Activated CD8-positive, alpha-beta memory T cell treated with anti-CD3 and anti-CD28 coated beads, Interleukin-2, amount 10 ng/mL, durations not matched to agents 7 days and 5 days (primary cell): ENCODE data around the gene SERPINA6. TPM values are rescaled to one million over a fixed set of nuclear protein-coding genes. Genes with fewer than 3 reads are reported as not detected.

Experiments used
- ATAC-seq: fragments of 150-1000 bp; cut with Tn5 transposase; one replicate; pipeline ENCODE4 v1.10.0; 2021; ENCODE audit warnings: moderate library complexity
- CTCF ChIA-PET: fragments of 350-600 bp; sonication (Branson Sonifier 250); formaldehyde crosslinking; loops from one replicate; lab custom pipeline; 2021; ENCODE audit warnings: antibody characterized with exemption; lab: Charles Lee
- DNase-seq: peaks from one replicate; pipeline ENCODE4 v3.0.0-alpha.2; 2020
- H3K27ac Mint-ChIP-seq: one replicate; pipeline ENCODE4 v1.8.0; 2021; ENCODE audit warnings: mild to moderate bottlenecking, mixed read lengths
- H3K27me3 Mint-ChIP-seq: one replicate; pipeline ENCODE4 v1.8.0; 2021; ENCODE audit warnings: mixed read lengths
- H3K36me3 Mint-ChIP-seq: one replicate; pipeline ENCODE4 v1.8.0; 2021; ENCODE audit warnings: mild to moderate bottlenecking, mixed read lengths
- H3K4me1 Mint-ChIP-seq: one replicate; pipeline ENCODE4 v1.8.0; 2021; ENCODE audit warnings: mixed read lengths
- H3K4me3 Mint-ChIP-seq: one replicate; pipeline ENCODE4 v1.8.0; 2021; ENCODE audit warnings: mild to moderate bottlenecking, moderate library complexity, mixed read lengths
- H3K9me3 Mint-ChIP-seq: one replicate; pipeline ENCODE4 v1.8.0; 2022; ENCODE audit warnings: low read depth, mixed read lengths
- total RNA-seq, 2 experiments: library from RNA; stranded (reverse); gene quantifications; one replicate each; pipeline ENCODE4 v1.2.3, GENCODE V29; 2021

The SERPINA6 gene
- total RNA-seq, 2 experiments from 2014 or later: not detected

GRCh38 chr14:94344389-94344788 is 21.3 kb upstream of the SERPINA6 start:
- CTCF ChIA-PET: no interaction called here
- ATAC-seq (no peak), DNase-seq (no peak)
- Mint-ChIP-seq H3K27me3 (no peaks in the 10 kb centered on the region), H3K9me3 (no peaks in the 10 kb centered on the region), H3K4me3 (no peak overlapping the region), H3K27ac (no peak overlapping the region), H3K36me3 (peaks cover 4% of the 10 kb centered on the region), H3K4me1 (peaks cover 9% of the 10 kb centered on the region)

GRCh38 chr14:94343238-94344005 is 20.3 kb upstream of the SERPINA6 start:
- ATAC-seq: no peak
- H3K9me3 Mint-ChIP-seq: no peaks in the 10 kb centered on the region
- peaks cover 4% of the 10 kb centered on the region for H3K36me3 Mint-ChIP-seq
- no peak overlapping the region for H3K4me3 Mint-ChIP-seq
- no peak overlapping the region for H3K27ac Mint-ChIP-seq
- H3K4me1 Mint-ChIP-seq: peaks cover 9% of the 10 kb centered on the region
- DNase-seq: no peak
- H3K27me3 Mint-ChIP-seq: no peaks in the 10 kb centered on the region
- CTCF ChIA-PET: no interaction called here

GRCh38 chr14:94342334-94342934 is 19.3 kb upstream of the SERPINA6 start:
- Mint-ChIP-seq H3K9me3 (no peaks in the 10 kb centered on the region), H3K4me3 (no peak overlapping the region), H3K4me1 (peaks cover 9% of the 10 kb centered on the region), H3K27me3 (no peaks in the 10 kb centered on the region), H3K27ac (no peak overlapping the region), H3K36me3 (peaks cover 4% of the 10 kb centered on the region)
- CTCF ChIA-PET: interaction anchor here (0.8 kb wide), 1 partner anchor 166 kb away, joined by 3 read pairs; no protein-coding TSS in a partner anchor
- DNase-seq (no peak), ATAC-seq (peak; percentile 27)

GRCh38 chr14:94341656-94342333 is 18.7 kb upstream of the SERPINA6 start:
- H3K36me3 Mint-ChIP-seq: peaks cover 4% of the 10 kb centered on the region
- no peak for DNase-seq
- H3K4me3 Mint-ChIP-seq: no peak overlapping the region
- CTCF ChIA-PET: interaction anchor here (0.8 kb wide), 1 partner anchor 166 kb away, joined by 3 read pairs; no protein-coding TSS in a partner anchor
- H3K27me3 Mint-ChIP-seq: no peaks in the 10 kb centered on the region
- no peak for ATAC-seq
- H3K9me3 Mint-ChIP-seq: no peaks in the 10 kb centered on the region
- H3K27ac Mint-ChIP-seq: no peak overlapping the region
- H3K4me1 Mint-ChIP-seq: peaks cover 9% of the 10 kb centered on the region

- Mint-ChIP-seq H3K9me3 (no peaks in the 10 kb centered on the region), H3K4me1 (peaks cover 7% of the 10 kb centered on the region), H3K4me3 (no peak overlapping the region), H3K27ac (no peak overlapping the region), H3K36me3 (peaks cover 4% of the 10 kb centered on the region), H3K27me3 (peaks cover under 1% of the 10 kb centered on the region)
- DNase-seq (no peak), ATAC-seq (no peak)
- CTCF ChIA-PET: no interaction called here
Observed at GRCh38 chr14:94340533-94340932, 17.4 kb upstream of the SERPINA6 start.

GRCh38 chr14:94338023-94338422 is 14.9 kb upstream of the SERPINA6 start:
- DNase-seq: no peak
- Mint-ChIP-seq H3K36me3 (no peaks in the 10 kb centered on the region), H3K4me3 (no peak overlapping the region), H3K27ac (no peak overlapping the region), H3K9me3 (no peaks in the 10 kb centered on the region), H3K27me3 (peaks cover 20% of the 10 kb centered on the region), H3K4me1 (peaks cover 2% of the 10 kb centered on the region)
- CTCF ChIA-PET: no interaction called here
- no peak for ATAC-seq

- Mint-ChIP-seq H3K36me3 (no peaks in the 10 kb centered on the region), H3K9me3 (no peaks in the 10 kb centered on the region), H3K27me3 (peaks cover 26% of the 10 kb centered on the region), H3K27ac (no peak overlapping the region), H3K4me3 (no peak overlapping the region), H3K4me1 (peaks cover 2% of the 10 kb centered on the region)
- no peak for DNase-seq
- CTCF ChIA-PET: no interaction called here
- ATAC-seq: no peak
Observed at GRCh38 chr14:94337274-94337673, 14.1 kb upstream of the SERPINA6 start.

- DNase-seq: no peak
- H3K4me1 Mint-ChIP-seq: no peaks in the 10 kb centered on the region
- ATAC-seq: no peak
- CTCF ChIA-PET: no interaction called here
- no peaks in the 10 kb centered on the region for H3K36me3 Mint-ChIP-seq
- H3K27ac Mint-ChIP-seq: no peak overlapping the region
- H3K9me3 Mint-ChIP-seq: no peaks in the 10 kb centered on the region
- peaks cover 27% of the 10 kb centered on the region for H3K27me3 Mint-ChIP-seq
- H3K4me3 Mint-ChIP-seq: no peak overlapping the region
Observed at GRCh38 chr14:94334872-94335271, 11.7 kb upstream of the SERPINA6 start.

GRCh38 chr14:94332587-94332986 is 9.5 kb upstream of the SERPINA6 start:
- CTCF ChIA-PET: no interaction called here
- DNase-seq (no peak), ATAC-seq (no peak)
- Mint-ChIP-seq H3K36me3 (no peaks in the 10 kb centered on the region), H3K4me3 (no peak overlapping the region), H3K27ac (no peak overlapping the region), H3K27me3 (peaks cover 40% of the 10 kb centered on the region), H3K9me3 (no peaks in the 10 kb centered on the region), H3K4me1 (no peaks in the 10 kb centered on the region)

GRCh38 chr14:94332063-94332583 is 9.0 kb upstream of the SERPINA6 start:
- H3K4me1 Mint-ChIP-seq: no peaks in the 10 kb centered on the region
- H3K27ac Mint-ChIP-seq: no peak overlapping the region
- ATAC-seq (no peak), DNase-seq (no peak)
- peaks cover 40% of the 10 kb centered on the region for H3K27me3 Mint-ChIP-seq
- no peaks in the 10 kb centered on the region for H3K36me3 Mint-ChIP-seq
- CTCF ChIA-PET: no interaction called here
- no peaks in the 10 kb centered on the region for H3K9me3 Mint-ChIP-seq
- no peak overlapping the region for H3K4me3 Mint-ChIP-seq

- Mint-ChIP-seq H3K4me1 (no peaks in the 10 kb centered on the region), H3K27me3 (peaks cover 40% of the 10 kb centered on the region), H3K36me3 (no peaks in the 10 kb centered on the region), H3K4me3 (no peak overlapping the region), H3K27ac (no peak overlapping the region), H3K9me3 (no peaks in the 10 kb centered on the region)
- ATAC-seq: no peak
- no peak for DNase-seq
- CTCF ChIA-PET: no interaction called here
Observed at GRCh38 chr14:94331462-94331861, 8.3 kb upstream of the SERPINA6 start.

- H3K4me3 Mint-ChIP-seq: no peak overlapping the region
- H3K27me3 Mint-ChIP-seq: peaks cover 40% of the 10 kb centered on the region
- H3K36me3 Mint-ChIP-seq: no peaks in the 10 kb centered on the region
- no peak for DNase-seq
- CTCF ChIA-PET: no interaction called here
- no peaks in the 10 kb centered on the region for H3K4me1 Mint-ChIP-seq
- H3K9me3 Mint-ChIP-seq: no peaks in the 10 kb centered on the region
- ATAC-seq: no peak
- no peak overlapping the region for H3K27ac Mint-ChIP-seq
Observed at GRCh38 chr14:94330857-94331256, 7.7 kb upstream of the SERPINA6 start.

GRCh38 chr14:94330432-94330831 is 7.3 kb upstream of the SERPINA6 start:
- peaks cover 38% of the 10 kb centered on the region for H3K27me3 Mint-ChIP-seq
- H3K4me1 Mint-ChIP-seq: no peaks in the 10 kb centered on the region
- H3K4me3 Mint-ChIP-seq: no peak overlapping the region
- CTCF ChIA-PET: no interaction called here
- H3K9me3 Mint-ChIP-seq: no peaks in the 10 kb centered on the region
- no peak for DNase-seq
- no peak overlapping the region for H3K27ac Mint-ChIP-seq
- no peaks in the 10 kb centered on the region for H3K36me3 Mint-ChIP-seq
- no peak for ATAC-seq
